Left kidney (tissue), 8 donors: ENCODE measurements around the gene APELA. TPM values are rescaled to one million over a fixed set of nuclear protein-coding genes. Genes with fewer than 3 reads are reported as not detected.
A peak's percentile ranks its signal among the peaks of the same experiment; 100 is the strongest.
"Not testable (repeated sequence)": the region's sequence is repeated elsewhere in the genome, so short reads cannot be mapped to it uniquely, and the experiment has no call there.

ENCODE experiments used
- DNase-seq: peaks from one replicate; pipeline ENCODE4 v3.0.0-alpha.2; 2013
- long read RNA-seq, 8 donors: transcript quantifications; one replicate each; lab custom pipeline, GENCODE V29; 2026
- polyA plus RNA-seq: library from polyadenylated mRNA; unstranded; fragments of 120-200 nt; gene quantifications from one replicate; pipeline ENCODE4 v1.2.1, GENCODE V29; 2013; ENCODE audit not compliant: insufficient read length

The APELA gene, protein sequence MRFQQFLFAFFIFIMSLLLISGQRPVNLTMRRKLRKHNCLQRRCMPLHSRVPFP
- 11.9 TPM for polyA plus RNA-seq
- long read RNA-seq, donor 1, partial matches to known transcripts: 9 of 15 reads
- long read RNA-seq, donor 1, other reads (novel, unspliced or antisense): 0 of 15 reads
- long read RNA-seq, donor 2, partial matches to known transcripts: 6 of 10 reads
- long read RNA-seq, donor 2, other reads (novel, unspliced or antisense): 0 of 10 reads
- long read RNA-seq, donor 3, partial matches to known transcripts: 0 of 6 reads
- long read RNA-seq, donor 3, other reads (novel, unspliced or antisense): 0 of 6 reads
- long read RNA-seq, donor 4: 0 reads
- long read RNA-seq, donor 5, partial matches to known transcripts: 9 of 11 reads
- long read RNA-seq, donor 5, other reads (novel, unspliced or antisense): 0 of 11 reads
- long read RNA-seq, donor 6, partial matches to known transcripts: 0 of 2 reads
- long read RNA-seq, donor 6, other reads (novel, unspliced or antisense): 0 of 2 reads
- long read RNA-seq, donor 7, partial matches to known transcripts: 0 of 4 reads
- long read RNA-seq, donor 7, other reads (novel, unspliced or antisense): 0 of 4 reads
- long read RNA-seq, donor 8, partial matches to known transcripts: 0 of 1 reads
- long read RNA-seq, donor 8, other reads (novel, unspliced or antisense): 0 of 1 reads

DNA sequence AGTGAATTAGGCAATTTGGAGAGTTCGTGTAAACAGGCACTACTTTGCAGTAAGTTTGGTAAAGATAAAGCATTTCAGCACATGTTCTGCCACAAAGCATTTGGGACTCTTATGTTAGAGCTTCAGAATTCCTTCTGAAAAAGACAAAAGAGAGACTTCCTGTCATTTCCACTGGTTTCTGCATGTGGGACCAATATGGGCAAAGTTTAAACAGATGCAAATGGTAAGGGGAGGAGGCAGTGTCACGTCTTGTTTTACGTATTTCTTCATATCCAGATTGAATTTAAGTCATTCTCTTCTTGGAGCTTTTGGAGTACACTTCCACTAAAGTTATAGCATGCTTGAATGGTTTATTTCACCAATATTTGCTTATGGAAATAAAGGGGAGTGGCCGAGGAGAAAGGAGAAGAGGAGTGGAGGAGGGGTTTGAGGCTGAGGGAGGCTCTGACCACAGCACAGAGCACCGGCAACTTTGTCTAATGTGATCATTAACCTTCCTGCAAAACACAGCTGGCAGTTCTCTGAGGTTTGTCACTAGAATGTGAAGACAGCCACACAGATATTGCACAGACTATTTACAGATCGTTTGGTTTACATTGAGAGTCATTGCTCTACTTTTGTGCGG lies at the start of gene APELA:
APELA (plus strand) TSS at position 479 of the 625 bp plus-strand sequence. CDS start 154 bp downstream, outside the sequence.
- peak; percentile 35 for DNase-seq

DNA sequence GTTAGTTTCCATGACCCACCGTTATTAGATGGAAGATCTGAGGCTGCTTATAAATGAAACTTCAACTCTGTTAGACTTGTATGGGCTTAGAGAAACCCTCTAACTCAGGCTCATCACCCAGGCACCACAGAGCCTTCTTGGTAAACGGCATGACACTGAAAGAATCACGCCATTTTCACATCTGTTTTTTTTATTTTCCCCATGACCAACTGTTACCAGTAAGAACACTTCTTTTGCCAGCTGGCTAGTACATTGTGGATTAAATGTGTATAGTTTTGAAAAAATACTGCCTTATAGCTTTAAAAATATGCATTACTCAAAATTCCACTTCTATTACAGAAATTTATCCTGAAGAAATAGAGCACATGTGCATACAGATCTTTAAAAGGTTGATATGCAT lies 48.0 kb upstream of the APELA start:
- DNase-seq: no peak

DNA sequence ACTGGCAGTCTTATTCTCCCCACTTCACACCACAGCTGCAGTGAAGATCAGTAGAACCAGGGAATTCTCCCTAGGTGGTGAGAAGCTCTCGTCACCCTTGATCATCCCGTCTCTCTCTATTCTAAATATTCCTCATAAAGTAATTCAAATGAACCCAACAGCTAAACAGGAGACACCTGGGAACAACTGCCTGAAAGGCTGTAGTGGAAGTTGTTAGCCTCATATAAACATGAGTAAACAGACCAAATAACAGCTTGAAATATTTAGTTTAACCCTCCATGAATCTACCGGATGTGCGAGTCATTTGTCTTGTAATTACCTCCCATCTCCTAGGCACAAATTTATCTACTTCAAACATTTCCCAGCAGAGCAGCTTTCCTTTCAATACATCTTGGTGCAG lies 30.4 kb upstream of the APELA start:
- no peak for DNase-seq

DNA sequence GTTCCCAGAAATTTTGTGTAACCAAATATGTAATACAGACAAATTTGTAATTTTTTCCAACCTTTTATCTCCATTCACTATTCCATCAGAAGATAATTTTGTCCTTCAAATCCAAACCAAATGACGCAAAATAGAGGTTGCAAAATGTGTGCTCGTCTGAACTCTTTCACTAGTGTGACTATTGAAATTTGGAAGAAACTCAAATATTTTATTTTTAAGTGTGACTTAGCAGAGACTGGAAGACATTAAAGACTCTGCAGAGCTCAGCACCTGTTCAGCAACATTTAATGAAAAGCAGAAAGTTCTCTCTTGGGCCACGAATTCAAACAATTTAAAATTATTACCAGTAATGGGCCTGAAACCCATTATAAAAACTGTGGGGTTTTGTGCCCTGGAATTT lies 30.0 kb upstream of the APELA start:
- no peak for DNase-seq

DNA sequence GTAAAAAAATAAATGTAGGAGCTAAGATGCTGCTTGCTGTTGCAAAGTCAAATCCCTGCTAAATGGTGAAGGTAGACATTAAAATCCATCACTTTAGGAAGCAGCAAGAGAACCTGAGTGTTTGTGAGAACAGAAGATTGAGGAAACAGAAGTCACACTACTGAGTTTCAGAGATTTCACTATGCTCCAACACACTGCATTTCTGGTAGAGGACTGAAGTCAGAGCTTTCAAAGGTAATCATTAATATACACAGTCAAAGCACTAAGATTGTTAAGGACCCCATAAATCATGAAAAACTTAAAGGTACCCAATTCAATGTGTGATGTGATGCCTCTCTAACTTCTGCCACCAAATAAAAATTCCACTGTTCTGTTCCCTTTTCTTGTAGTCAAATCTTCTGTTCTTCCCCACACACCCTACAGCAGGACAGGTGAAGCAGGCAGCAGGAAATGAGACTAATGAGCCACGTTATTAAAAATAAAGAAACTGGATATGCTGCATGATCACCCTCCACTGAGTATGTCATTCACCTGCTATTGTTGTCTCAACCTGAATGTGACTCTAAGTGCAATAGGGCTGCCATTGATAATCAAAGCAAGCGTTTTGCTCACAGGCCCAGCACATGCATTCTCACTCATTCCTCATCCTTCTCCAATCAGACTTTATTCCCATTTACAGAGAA lies 28.9 kb upstream of the APELA start:
- DNase-seq: no peak

DNA sequence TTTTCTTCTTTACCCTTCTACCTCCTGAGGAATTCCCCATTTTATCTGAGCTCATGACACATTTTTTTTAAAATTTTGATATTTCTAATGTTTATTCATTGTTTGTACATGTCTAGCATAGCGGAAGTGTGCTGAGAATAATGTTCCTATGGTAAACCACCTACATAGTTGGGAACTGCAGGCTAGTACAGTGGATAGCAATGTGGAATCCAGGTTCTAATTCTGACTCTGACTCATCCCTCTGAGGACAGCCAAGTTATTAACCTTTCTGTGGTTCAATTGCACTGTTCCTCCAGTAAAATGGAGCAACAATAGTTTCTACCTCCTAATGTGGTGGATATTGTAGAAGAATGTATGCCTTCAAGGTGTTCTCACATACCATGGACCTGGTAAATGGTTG lies 20.6 kb upstream of the APELA start:
- no peak for DNase-seq

DNA sequence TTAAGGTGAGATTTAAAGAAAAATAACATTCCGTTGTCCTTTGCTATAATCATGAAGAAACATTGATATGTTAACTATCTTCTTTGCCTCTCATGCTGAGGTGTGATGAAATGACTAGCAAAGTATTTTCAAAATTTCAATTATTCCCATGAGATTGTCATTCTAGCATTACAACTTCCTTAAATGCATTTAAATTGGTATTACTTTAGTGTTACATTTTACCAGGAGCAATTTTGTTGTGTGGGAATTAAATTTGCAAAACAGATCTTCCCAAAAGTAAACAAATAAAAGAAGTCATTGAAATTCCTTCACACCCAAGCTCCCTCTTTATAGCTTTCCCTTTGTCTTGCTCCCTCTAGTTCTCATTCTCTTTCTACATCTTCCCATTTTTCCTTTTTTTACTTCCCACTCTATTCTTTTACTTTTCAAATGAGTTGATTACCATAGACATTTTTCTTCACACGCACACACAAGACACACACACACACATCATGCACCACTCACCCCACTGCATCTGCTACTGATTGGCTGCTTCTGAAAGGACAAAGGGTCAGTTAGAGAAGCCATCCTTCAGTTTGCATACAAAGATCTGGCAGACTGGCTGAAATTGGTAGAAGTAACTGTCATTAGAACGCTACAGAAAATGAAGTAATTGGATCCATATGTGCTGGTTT lies 10.0 kb upstream of the APELA start:
- DNase-seq: no peak

DNA sequence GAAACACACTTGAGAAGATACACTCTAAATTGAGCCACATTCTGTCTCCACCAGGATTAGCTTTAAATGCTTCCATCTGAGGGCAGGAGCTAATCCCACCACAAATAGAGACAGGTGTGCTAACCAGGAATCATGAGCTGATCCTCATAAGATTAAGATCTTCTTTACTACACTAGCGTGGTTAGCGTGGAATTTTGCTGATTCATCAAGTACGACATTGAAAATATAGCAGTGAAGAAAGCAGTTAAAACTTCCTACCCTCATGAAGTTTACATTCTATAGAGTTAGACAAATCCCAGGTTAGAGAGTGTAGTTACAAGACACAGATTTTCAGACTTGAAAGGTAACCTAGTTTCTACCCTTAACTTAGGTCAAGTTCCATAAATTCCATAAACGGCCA lies 5.3 kb upstream of the APELA start:
- DNase-seq: no peak

DNA sequence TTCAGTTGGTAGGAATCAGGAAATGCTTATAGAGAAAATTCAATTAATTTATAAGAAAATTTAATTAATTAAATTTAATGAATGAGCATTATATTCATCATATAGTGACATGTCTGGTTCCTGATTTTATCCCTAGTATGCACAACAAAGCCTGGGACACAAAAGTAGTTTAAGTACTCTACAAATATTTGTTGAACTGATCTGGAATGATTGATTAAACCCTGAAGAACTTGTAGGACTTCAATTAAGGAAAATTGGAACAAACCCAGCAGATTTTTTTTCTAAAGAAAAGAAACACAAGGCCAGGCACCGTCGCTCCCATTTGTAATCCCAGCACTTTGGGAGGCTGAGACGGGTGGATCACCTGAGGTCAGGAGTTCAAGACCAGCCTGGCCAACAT lies 4.5 kb upstream of the APELA start:
- DNase-seq: no peak

DNA sequence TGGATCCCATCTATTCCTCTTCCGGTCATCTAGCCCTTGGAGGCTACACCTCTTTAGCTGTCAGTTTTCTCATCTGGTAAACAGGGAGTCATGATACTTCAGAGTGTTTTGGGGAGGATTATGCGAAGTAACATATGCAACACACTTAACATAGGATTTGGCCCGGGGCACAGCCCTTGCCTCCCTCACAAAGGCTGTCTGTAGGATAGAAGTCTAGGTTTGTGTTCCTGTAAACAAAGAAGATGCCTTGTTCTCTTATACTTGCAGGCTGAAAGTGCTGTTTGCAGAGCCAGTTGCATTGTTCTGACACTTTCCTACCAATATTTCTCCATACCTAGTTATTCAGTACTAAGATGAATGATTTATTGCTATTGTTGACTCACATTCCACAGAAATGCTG lies 2.2 kb upstream of the APELA start:
- no peak for DNase-seq

DNA sequence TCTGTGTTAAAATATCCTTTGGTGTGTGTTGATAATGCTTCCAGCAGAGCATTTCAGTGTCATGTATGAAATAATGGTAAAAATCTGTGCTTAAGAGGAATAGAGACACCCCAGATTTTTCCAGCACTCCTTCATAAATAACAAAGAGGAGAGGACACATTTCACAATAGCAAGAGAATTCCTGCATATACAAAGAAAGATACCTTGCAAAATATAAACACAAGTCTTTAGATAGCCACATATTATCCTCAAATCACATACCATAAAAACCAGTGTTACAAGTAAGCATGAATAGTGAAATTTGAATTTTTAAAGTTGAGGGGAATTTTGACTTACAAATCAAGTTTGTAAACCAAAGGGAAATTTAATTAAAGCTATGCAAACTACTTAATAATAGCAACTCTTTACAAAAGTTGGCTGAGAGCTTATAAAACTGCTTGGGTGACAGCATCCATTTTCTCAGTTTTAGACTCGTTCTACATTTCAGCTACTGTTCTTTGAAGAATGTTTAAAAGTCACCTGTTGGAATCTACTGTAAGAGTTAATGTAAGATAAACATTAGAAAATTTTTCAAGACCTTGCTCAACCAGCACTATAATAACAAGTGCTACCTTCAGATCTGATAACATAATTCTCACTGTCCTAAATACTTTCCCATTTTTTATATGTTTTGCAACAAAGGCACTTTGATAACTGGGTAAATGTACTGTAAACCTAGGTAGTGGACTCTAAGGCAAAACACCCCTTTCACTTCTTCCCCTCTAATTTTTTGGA lies 3.7 kb downstream of the APELA start:
- DNase-seq: no peak

DNA sequence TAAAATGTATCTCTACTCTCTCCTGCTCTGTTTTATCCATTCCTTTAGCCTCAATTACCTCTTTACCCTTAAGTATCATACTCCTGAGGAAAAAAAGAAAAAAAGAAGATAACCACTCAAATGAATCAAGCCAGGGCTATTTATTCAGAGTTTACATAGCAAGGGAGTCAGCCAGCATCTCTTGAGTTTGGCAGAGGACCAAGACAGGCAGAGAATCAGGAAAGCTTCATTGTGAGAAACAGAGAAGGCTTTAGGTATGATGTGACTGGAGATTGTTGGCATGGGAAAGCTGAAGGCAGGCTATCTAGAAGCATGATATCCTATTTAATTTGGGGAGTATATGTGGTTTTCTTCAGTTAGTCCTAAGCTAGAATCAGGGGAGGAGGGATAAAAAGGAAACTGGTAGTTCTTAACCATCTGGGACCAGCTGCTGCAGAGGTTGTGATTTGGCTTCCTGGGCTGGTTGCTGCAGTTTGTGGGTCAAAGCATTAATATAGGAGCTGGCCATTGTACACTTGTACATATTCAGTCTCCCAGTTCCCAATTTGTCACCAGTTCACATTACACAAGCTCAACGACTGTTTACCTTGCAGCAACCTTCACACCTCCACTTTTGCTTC lies 11.2 kb downstream of the APELA start:
- no peak for DNase-seq

DNA sequence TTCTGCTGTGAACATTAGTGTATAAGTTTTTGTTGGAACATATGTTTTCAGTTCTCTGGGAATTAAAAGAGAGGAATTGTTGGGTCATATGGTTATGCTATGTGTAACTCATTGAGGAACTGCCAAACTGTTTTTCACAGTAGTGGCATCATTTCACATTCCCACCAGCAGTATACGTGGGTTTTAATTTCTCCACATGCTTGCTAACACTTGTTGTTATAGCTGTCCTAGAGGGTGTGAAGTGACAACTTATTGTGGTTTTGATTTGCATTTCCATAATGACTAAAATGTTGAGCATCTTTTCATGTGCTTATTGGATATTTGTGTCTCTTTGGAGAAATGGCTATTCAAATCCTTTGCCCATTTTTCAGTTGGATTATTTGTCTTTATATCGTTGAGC lies 13.7 kb downstream of the APELA start:
- DNase-seq: no peak

DNA sequence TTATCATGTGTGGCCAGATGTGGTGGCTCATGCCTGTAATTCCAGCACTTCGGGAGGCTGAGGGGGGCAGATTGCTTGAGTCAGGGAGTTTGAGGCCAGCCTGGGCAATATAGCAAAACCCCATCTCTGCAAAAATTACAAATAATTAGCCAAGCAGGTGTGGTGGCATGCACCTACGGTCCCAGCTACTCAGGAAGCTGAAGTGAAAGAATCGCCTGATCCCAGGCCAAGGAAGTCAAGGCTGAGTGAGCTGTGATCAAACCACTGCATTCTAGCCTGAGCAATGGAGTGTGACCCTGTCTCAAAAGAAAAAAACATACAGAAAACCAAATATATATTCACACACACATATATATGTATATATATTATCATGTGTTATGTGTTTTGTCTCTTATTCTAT lies 15.0 kb downstream of the APELA start:
- no peak for DNase-seq

DNA sequence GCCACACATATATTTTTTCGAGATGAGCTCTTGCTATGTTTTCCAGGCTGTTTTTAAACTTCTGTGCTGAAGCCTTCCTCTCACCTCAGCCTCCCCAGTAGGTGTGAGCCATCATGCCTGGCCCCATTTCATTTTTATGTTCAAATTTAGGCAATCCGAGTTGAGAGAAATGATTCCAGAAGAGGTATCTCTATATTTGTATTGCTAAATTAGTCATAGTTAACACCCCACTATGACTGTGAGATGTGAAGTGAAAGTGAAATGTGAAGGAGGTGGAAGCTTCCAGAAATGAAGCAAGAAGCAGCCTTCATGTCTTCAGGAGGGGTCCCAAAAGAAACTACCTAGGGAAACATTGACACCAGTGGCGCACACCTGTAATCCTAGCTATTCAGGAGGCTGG lies 17.7 kb downstream of the APELA start:
- DNase-seq: no peak

DNA sequence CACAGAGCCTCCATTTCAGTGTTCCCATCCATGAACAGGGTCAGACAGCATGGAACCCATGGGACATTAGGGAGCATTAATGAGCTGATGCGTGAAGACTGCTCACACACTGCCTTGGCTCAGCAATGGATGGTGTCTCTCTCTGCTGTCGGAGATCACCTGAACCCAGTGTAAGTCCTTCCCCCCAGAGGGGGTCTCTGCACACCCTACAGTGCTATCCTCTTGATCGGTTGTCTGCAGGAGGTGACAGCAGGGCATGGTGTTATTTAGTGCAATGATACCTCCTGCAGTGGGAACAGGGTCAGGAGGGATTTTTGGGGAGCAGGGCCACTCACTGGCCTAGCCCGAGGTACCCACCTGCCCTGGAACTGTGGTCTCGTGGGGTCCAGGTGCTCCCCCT lies 25.6 kb downstream of the APELA start:
- no peak for DNase-seq

DNA sequence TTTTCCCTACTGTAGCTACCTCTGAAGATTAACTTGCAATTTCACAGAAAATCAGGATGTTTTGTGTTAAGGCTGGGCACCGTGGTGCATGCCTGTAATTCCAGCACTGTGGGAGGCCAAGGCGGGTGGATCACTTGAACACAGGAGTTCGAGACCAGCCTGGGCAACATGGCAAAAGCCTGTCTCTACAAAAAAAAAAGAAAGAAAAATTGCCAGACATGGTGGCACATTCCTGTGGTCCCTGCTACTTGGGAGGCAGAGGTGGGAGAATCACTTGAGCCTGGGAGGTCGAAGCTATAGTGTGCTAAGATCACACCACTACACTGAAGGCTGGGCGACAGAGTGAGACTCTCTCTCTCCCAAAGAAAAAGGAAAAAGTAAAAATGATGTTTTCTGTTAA lies 27.4 kb downstream of the APELA start:
- no peak for DNase-seq

DNA sequence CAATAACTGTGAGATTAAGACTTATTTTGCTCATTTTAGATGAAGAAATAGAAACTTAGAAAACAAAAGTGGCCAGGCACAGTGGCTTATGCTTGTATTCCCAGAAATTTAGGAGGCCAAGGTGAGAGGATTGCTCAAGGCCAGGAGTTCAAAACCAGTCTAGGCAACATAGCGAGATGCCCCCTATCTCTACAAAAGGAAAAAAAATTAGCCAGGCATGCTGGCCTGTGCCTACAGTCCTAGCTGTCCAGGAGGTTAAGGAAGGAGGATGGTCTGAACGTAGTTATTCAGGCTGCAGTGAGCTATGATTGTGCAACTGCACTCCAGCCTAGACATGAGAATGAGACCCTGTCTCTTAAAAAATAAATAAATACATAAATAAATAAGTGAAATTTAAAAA lies 28.0 kb downstream of the APELA start:
- no peak for DNase-seq

DNA sequence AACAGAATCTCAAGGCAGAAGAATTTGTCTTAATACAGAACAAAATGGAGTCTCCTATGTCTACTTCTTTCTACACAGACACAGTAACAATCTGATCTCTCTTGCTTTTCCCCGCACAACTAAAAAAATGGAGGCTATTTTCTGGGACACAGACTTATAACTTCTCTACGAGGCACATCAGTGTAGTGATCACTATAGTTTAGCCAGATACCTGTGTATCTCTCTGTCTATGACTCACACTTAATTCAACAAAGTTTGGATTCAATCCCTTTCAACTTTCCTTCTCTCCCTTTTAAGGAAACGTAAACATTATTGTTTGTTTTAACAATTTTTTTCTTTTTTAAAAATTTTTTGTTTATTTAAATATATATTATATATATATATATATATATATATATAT lies 29.4 kb downstream of the APELA start:
- DNase-seq: no peak

DNA sequence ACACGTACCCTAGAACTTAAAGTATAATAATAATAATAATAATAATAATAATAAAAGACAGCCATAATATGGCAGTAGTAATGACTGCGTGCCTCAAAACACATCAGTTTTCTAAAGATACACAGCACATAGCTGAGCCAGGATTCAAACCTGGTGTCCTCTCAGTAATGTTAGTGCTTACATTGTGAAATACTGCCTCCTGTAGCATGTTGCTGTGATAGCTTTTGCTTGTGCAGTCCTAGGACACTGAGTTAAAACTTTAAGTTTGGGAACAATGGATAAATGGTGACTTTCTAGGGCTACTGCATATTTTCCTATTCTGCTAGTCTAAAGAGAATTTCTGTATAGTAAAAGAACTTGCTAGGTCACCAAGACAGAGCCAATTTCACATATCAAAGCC lies 36.5 kb downstream of the APELA start:
- not testable (repeated sequence) for DNase-seq

DNA sequence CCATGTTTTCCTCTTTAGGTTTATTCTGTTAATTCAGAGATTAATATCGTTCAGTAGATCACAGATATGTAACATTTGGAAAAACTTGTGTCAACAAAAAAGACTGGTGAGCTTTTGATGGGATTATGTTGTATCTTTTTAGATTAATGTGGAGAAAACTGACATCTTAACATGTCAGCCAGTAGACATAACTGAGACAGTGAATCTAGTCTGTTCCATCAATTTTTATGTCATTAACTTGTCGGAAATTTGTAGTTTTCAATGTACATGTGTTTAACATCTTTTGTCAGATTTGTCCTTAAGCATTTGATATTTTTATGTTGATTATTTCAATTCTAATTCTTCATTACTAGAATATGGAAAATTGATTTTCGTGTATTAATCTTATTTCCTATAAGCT lies 42.0 kb downstream of the APELA start:
- DNase-seq: no peak
